Endometrial microvascular endothelial cells (primary cell): ENCODE data around the gene SLMAP. TPM values are rescaled to one million over a fixed set of nuclear protein-coding genes. Genes with fewer than 3 reads are reported as not detected.

Experiments
- in situ Hi-C: cut with HindIII; loops from 2 replicates; pipeline ENCODE4 v1.10.0; 2017; ENCODE audit warnings: low sequenced_read_pairs, low pct_unique_long_range_greater_than_20kb; ENCODE audit errors: inconsistent ontology term
- total RNA-seq: library from RNA; depleted of rRNA; stranded (reverse); fragments of >200 nt; gene quantifications from one replicate; pipeline ENCODE4 v1.2.3, GENCODE V29; 2015; ENCODE audit errors: inconsistent ontology term

Gene SLMAP
- total RNA-seq, 1 donor from 2014 or later, result 47.3 TPM

DNA sequence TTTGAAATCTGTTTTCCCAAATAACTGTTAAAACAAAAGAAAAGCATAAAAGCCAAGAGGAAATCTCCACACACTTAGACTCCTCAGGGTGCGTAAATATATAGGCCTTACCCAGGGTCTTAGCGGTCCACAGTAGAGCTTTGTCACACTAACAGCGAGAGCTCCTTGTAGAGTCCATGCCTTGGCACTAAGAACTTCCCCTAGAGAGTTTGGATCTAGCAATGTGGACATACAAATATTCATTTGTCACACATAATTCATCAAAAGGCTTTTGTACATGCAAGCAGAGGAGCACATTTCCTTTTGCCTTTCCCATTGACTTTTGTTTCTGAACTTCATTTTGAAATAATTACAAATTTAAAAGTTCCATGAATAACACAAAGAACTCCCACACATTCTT, 11.0 kb upstream of the SLMAP start:
- in situ Hi-C loops, result no loop called here

DNA sequence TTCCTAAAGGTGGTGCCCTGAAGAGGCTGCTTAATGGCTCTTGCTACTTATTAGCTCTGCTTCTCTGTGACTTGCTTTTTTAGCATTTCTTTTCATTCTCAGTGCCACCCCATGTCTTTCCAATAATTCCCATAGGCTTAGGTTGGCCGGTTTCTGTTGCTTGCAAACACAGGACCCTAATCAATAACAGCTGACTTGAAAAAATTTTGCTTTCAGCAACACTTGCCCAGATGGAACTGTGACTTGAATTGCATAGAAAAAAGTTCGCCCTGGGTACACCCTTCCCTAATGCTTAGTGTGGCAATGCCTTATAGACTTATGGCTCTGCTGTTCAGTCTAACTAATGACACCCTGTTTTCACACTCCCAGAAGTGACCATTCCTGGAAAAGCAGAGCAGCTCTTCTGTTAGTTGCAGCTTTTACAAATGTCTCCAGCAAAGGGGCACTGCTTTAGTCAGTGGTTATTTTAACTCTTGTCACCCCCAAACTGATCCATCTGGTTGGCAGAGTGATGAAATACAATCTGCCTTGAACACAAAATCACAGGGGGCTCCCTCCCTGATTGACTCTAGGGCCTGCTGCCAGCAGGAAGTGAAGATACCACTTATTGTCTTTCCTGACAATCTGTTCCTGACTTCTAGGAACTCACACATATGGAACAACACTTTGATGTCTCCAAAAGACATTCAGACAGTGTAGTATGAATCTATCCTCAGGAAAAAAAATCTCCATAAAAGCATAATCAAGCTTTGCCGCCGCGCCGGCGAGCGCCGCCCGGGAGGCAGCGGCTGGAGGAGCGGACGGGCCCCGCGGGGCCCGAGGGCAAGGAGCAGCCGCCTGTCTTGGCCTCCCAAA, 9.7 kb upstream of the SLMAP start:
- in situ Hi-C loops, result no loop called here

DNA sequence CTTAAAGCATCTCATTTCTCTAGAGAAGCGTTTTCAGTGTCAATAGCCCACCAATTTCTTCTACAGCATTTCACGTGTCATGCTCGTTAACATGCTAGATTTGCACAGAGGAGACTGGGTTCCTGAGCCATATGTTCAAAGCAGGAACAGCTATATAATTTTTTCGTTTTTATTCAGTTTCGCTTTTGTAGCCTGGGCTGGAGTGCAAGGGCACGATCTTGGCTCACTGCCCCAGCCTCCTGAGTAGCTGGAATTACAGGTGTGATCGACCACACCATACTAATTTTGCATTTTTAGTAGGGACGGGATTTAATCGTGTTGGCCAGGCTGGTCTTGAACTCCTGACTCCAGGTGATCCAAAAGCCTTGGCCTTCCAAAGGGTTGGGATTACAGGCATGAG, 6.6 kb upstream of the SLMAP start:
- in situ Hi-C loops, result no loop called here

- in situ Hi-C loops, result no loop called here
Measured at GRCh38 chr3:57752307-57752706, 3.8 kb upstream of the SLMAP start.

- in situ Hi-C loops, result no loop called here
Measured at GRCh38 chr3:57753016-57753415, 3.1 kb upstream of the SLMAP start.

- in situ Hi-C loops, result no loop called here
Measured at GRCh38 chr3:57755368-57755675, 787 bp upstream of the SLMAP start.

GRCh38 chr3:57756528-57757401, 656 bp downstream of the SLMAP start:
- in situ Hi-C loops, result no loop called here

GRCh38 chr3:57757642-57758297, 1.7 kb downstream of the SLMAP start:
- in situ Hi-C loops, result no loop called here

GRCh38 chr3:57758686-57759085, 2.6 kb downstream of the SLMAP start:
- in situ Hi-C loops, result no loop called here

GRCh38 chr3:57764794-57765193, 8.7 kb downstream of the SLMAP start:
- in situ Hi-C loops, result no loop called here

GRCh38 chr3:57768595-57768994, 12.5 kb downstream of the SLMAP start:
- in situ Hi-C loops, result no loop called here

DNA sequence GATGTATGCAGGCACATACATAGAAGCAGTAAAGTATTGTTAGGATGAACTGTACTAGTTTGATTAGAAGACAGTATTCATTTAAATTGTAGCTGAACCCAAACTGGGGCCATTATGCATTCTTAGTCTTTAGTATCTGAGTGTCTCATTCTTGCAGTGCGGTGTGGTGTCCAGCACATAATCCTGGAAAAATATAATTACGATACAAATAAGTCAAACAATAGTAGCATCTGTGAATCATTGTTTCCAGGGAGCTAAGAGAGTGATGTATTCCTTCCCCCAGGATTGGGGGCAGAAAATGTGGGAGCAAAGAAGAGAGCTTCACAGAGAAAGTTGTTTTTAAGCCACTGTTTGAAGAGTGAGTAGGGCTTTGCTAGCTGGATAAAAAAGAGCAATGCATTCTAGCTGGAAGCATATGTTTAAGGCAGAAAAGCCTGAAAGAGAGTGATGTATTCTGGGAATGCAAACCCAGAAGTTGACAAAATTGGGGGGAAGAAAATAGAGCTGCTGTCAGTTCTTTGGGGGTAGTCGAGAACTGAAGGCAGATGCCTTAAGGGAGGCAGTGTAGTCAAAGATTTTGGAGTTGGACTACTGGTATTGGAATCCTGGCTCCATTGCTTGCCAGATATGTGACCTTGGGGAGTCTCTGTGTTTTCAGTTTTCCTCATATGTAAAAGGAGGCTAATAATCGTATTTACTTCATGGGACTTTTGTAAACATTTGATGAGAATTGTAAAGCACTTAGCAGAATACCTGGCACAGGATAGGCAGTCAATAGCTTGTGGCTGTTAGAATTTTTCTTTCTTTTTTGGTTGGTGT, 14.1 kb downstream of the SLMAP start:
- in situ Hi-C loops, result no loop called here

- in situ Hi-C loops, result no loop called here
Measured at GRCh38 chr3:57772251-57772650, 16.1 kb downstream of the SLMAP start.

- in situ Hi-C loops, result no loop called here
Measured at GRCh38 chr3:57777774-57778173, 21.7 kb downstream of the SLMAP start.

- in situ Hi-C loops, result no loop called here
Measured at GRCh38 chr3:57778494-57778893, 22.4 kb downstream of the SLMAP start.

DNA sequence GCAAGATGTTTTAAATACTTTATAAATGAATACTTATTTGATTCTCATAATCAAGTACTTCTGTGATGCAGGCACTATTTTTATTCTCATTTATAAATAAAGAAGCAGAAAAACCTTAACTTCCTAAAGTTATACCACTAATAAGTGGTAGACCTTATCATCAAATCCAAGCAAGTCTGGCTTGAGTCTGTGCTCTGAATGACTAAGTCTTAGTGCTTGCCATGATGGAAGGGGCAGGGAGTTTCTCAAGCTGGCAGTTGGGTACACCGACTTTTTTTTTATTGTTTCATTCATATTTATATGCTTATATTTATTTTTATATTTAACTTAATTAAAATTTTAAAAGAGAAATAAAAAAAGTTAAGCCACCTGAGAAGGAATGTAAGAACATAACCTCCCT, 23.6 kb downstream of the SLMAP start:
- in situ Hi-C loops, result no loop called here

DNA sequence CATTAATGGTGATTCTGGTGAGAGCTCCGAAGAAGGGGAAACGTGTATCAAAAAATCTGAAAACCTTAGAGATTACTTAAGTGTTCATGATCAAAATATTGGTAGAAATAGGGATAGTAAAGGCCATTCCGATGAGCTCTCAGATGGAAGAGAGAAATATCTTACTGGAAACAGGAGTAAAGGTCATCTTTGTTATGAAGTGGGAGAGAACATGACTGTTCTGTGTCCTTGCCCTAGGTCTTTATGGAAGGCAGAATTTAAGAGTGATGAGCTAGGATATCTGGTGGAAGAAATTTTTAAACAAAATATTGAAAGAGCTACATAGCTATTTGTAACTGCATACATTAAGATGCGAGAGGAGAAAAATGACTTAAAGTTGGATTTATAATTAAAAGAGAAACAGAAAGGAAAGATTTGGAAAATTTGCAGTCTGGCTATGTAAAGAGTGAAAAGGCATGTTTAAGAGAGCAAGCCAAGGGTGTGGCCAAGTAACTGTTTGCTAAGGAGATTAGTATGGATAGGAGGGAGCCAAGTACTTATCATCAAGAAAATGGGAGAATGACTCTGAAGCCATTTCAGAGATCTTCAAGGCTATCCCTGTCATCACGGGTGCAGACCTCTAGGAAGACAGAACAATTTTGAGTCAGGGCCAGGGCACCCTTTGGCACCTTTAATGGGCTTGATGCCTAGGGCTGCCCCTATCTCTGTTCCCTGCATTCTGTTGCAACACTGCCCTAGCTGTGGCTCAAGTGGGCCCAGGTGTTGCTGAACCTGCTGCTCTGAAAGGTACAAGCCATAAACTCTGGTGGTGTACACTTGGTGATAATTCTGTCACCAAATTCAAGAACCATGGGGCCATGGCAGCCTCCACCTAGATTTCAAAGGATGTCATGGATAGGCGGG, 27.3 kb downstream of the SLMAP start:
- in situ Hi-C loops, result no loop called here
